Keratinocyte (primary cell): ENCODE results near the gene MEGF10.

Source experiments
- EZH2 ChIP-seq: IDR thresholded peaks from one replicate; pipeline ENCODE4 v1.6.1; 2012; ENCODE audit warnings: inconsistent platforms, mild to moderate bottlenecking, low read length, moderate library complexity
- TF ChIP-seq, protein P1 (sequence below), 3 experiments: IDR thresholded peaks in 1 of 3; conservative IDR thresholded peaks in 1 of 3; optimal IDR thresholded peaks in 1 of 3; 2 replicates in 2 of 3; 3 replicates in 1 of 3; pipeline versions ENCODE3 to v1.5.1; 2011; ENCODE audit warnings: low read length in 3 of 3, mild to moderate bottlenecking in 3 of 3, moderate library complexity in 2 of 3, control low read depth in 1 of 3, inconsistent platforms in 1 of 3; ENCODE audit not compliant: insufficient read depth in 2 of 3; ENCODE audit errors: extremely low read depth in 1 of 3

DNA sequence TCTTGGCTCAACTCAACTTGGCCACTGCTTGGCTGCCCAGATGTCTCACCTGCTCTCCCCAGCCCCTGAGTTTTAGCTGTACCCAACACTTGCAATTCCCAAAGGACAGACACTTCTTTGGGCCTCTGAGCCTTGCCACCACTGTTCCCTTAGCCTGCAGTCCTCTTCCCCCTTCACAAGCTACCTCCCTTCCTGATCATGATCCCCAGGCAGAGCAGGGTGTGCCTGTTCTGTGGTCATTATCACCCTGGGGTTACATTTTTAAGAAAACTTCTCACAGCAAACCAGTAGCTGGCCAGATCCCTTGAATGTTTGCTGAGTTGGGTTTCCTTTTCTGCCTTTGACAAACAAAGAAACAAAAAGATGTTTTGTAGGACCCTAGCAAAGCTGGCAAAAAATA, 139.3 kb downstream of the MEGF10 start:
- TF ChIP-seq, protein P1, sequence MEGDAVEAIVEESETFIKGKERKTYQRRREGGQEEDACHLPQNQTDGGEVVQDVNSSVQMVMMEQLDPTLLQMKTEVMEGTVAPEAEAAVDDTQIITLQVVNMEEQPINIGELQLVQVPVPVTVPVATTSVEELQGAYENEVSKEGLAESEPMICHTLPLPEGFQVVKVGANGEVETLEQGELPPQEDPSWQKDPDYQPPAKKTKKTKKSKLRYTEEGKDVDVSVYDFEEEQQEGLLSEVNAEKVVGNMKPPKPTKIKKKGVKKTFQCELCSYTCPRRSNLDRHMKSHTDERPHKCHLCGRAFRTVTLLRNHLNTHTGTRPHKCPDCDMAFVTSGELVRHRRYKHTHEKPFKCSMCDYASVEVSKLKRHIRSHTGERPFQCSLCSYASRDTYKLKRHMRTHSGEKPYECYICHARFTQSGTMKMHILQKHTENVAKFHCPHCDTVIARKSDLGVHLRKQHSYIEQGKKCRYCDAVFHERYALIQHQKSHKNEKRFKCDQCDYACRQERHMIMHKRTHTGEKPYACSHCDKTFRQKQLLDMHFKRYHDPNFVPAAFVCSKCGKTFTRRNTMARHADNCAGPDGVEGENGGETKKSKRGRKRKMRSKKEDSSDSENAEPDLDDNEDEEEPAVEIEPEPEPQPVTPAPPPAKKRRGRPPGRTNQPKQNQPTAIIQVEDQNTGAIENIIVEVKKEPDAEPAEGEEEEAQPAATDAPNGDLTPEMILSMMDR (optimal IDR thresholded peaks at IDR 0.05 in 1 of 3, IDR thresholded peaks at IDR 0.05 in 1 of 3, conservative IDR thresholded peaks at IDR 0.05 in 1 of 3; ENCODE audit: extremely low read depth in 1 of 3, insufficient read depth in 2 of 3, low read length in 3 of 3), result no peak
- TF ChIP-seq EZH2, result no peak
